ENCODE measurements around the gene ATCAY. TPM values are rescaled to one million over a fixed set of nuclear protein-coding genes. Genes with fewer than 3 reads are reported as not detected.

The ATCAY gene
- polyA plus RNA-seq, 1 donor = 0.18 TPM

DNA sequence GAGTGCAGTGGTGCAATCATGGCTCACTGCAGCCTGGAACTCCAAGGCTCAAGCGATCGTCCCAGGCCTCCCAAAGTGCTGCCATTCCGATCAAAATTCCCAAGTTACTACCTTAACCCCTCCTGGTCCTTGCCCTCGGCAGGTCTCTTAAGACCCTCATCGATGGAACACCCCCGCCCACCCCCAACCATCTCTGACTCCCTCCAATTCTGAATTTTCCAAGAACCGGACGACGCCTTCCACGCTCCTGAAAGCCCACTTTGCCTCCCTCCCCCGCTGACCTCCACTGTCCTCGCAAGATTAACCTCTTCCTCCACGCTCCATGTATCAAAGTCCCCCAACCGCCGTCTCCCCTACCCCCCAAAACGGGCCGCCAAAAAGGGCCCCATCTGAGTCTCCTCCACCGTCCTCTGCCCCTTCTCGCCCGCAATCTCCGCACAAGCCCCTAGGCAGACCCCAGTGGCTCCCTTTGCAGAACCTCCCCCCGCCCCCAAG is 89.9 kb downstream of the ATCAY start:
- DNase-seq = no peak

DNA sequence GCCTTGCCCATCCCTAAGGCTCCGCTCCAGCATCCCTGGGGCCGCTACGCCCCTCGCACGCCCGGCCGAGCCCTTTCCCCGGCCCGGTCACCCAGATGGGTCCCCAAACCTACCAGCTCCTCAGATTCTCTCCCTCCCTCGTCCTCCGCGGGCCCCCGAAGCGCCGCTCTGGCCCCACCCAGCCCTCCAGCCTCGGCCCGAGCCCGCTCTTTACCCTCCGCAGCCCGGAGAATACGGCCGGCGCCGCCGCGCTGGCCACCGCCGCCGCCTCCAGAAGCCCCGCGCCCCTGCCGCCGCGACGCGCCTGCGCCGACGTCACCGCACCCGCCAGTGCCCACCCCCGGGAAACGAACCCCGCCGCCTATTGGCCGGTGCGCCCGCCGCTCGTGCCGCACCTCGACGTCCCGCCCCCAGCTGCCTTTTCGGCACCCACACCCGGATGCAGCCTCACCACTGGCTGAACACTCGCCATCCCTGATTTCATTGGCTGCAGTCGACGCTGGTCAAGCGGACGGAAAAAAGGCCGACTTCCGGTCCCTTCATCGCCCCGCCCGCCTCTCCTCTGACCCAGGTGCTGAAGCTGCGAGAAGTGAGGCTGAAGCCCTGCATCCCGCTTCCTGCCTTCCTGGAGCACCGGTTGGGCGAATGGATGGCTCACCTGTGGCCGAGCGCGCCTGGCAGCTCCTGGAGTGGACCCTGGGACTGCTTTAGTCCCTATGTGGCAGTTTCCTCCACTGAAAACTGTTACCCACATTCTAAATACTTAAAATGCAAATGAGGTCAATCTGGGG is 90.5 kb downstream of the ATCAY start, which contains the start of gene DAPK3:
Gene DAPK3, minus strand, starts transcription at position 292 of the 791 bp plus-strand sequence. CDS start 1,364 bp downstream, outside the sequence.
- DNase-seq = peak; percentile 95

DNA sequence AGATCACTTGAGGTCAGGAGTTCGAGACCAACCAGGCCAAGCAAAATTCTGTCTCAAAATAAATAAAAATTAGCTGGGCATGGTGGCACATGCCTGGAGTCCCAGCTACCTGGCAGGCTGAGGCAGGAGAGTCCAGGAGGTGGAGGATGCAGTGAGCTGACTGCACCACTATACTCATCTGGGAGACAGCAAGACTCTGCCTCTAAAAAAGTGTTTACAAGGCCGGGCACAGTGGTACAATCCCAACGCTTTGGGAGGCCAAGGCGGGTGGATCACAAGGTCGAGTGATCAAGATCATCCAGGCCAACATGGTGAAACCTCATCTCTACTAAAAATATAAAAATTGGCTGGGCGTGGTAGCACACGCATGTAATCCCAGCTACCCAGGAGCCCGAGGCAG is 94.7 kb downstream of the ATCAY start:
- no peak for DNase-seq

DNA sequence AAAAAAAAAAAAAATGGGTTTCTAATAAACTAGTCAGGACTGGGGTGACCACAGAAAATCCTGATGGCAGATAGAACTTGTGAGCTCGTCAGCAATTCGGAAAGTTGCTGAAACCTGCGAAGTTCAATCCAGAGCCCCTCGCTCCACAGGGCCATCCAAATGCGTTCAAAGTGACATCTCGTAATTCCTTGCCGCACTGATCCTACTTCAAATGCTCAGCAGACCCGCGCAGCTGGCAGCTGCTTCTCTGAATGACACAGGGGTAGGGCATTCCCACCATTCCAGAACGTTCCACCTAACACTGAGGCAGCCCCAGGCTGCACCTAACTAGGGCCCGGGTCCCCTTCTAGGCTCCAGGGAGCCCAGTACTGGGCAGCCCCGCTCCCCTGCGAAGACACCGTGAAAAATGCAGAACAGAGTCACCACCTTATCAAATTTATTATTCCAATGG is 95.2 kb downstream of the ATCAY start:
- no peak for DNase-seq

DNA sequence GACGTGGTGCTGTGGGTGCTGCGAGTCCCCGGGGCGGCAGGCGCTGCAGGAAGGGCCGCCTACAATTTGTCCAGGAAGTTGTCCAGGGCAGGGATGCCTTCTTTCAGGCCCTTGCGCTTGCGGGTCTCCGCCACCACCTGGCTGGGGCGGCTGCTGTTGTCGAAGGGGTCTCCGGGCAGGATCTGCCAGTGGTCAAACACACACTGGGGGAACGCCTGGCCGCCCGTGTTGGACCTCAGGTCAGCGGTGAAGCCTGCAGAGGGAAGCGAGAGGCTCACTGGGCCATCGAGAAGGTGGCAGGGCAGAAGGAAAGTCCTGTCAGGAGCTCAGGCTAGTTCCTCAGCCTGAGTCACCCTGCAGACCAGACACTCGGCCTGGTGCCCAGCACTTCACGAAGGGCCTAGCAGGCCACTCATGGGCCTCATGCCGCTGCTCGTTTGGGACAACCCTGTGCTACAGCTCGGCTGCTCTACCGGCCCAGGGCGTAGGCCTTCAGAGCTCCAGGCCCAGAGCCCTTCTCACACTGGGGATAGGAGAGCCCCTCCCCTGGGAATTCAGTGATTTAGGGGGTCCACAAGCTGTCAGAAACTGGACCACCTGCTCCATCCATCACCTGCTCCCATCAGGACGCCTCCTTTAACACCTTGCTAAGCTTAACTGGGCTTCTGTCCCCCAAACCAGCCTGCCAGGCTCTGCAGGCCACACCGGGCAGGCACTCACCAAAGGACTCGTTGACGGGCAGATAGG is 96.2 kb downstream of the ATCAY start:
- no peak for DNase-seq

Other genes with a start within 250 kb of the ATCAY start
- gene PIP5K1C, start 180.2 kb upstream of the ATCAY start, polyA plus RNA-seq (ENCODE audit: insufficient read length) = 21.1 TPM
- 7.5 TPM for gene TJP3, start 172.3 kb upstream of the ATCAY start, polyA plus RNA-seq (ENCODE audit: insufficient read length)
- 16.9 TPM for gene APBA3, start 119.0 kb upstream of the ATCAY start, polyA plus RNA-seq (ENCODE audit: insufficient read length)
- 22.6 TPM for gene MRPL54, start 118.0 kb upstream of the ATCAY start, polyA plus RNA-seq (ENCODE audit: insufficient read length)
- gene RAX2, start 108.5 kb upstream of the ATCAY start, polyA plus RNA-seq (ENCODE audit: insufficient read length) = not detected
- 0.96 TPM for gene MATK, start 94.3 kb upstream of the ATCAY start, polyA plus RNA-seq (ENCODE audit: insufficient read length)
- 2.4 TPM for gene ZFR2, start 11.6 kb upstream of the ATCAY start, polyA plus RNA-seq (ENCODE audit: insufficient read length)
- not detected for gene NMRK2, start 52.4 kb downstream of the ATCAY start, polyA plus RNA-seq (ENCODE audit: insufficient read length)
- 34.6 TPM for gene DAPK3, start 90.4 kb downstream of the ATCAY start, polyA plus RNA-seq (ENCODE audit: insufficient read length)
- 1,435 TPM for gene EEF2, start 104.8 kb downstream of the ATCAY start, polyA plus RNA-seq (ENCODE audit: insufficient read length)
- 32.6 TPM for gene PIAS4, start 127.1 kb downstream of the ATCAY start, polyA plus RNA-seq (ENCODE audit: insufficient read length)
- gene ZBTB7A, start 186.2 kb downstream of the ATCAY start, polyA plus RNA-seq (ENCODE audit: insufficient read length) = 7.9 TPM
- gene MAP2K2, start 243.4 kb downstream of the ATCAY start, polyA plus RNA-seq (ENCODE audit: insufficient read length) = 92.7 TPM